Activated naive CD8-positive, alpha-beta T cell (primary cell): ENCODE data around the gene SSH3.

Experiments used
- H3K27ac Mint-ChIP-seq: one replicate; pipeline ENCODE4 v1.8.0; 2021; ENCODE audit warnings: mixed read lengths
- H3K27me3 Mint-ChIP-seq: one replicate; pipeline ENCODE4 v1.8.0; 2021; ENCODE audit warnings: mixed read lengths
- H3K36me3 Mint-ChIP-seq: one replicate; pipeline ENCODE4 v1.8.0; 2021; ENCODE audit warnings: mixed read lengths
- H3K4me1 Mint-ChIP-seq: one replicate; pipeline ENCODE4 v1.8.0; 2021; ENCODE audit warnings: low read depth, mixed read lengths
- H3K4me3 Mint-ChIP-seq: one replicate; pipeline ENCODE4 v1.8.0; 2021; ENCODE audit warnings: mild to moderate bottlenecking, mixed read lengths
- H3K9me3 Mint-ChIP-seq: one replicate; pipeline ENCODE4 v1.8.0; 2021; ENCODE audit warnings: low read depth, mixed read lengths

The SSH3 gene

GRCh38 chr11:67347964-67348749 is 44.8 kb downstream of the SSH3 start:
- H3K4me1 Mint-ChIP-seq = peaks cover 72% of the 10 kb centered on the region
- no peaks in the 10 kb centered on the region for H3K9me3 Mint-ChIP-seq

GRCh38 chr11:67349036-67349435 is 45.7 kb downstream of the SSH3 start:
- peaks cover 71% of the 10 kb centered on the region for H3K4me1 Mint-ChIP-seq
- H3K4me3 Mint-ChIP-seq = no peak overlapping the region
- no peaks in the 10 kb centered on the region for H3K27me3 Mint-ChIP-seq
- peak overlapping the region; percentile 61 for H3K27ac Mint-ChIP-seq
- no peaks in the 10 kb centered on the region for H3K36me3 Mint-ChIP-seq
- H3K9me3 Mint-ChIP-seq = no peaks in the 10 kb centered on the region

More at GRCh38 chr11:67347964-67348749, 44.8 kb downstream of the SSH3 start:
- H3K4me3 Mint-ChIP-seq = no peak overlapping the region
- no peak overlapping the region for H3K27ac Mint-ChIP-seq
- no peaks in the 10 kb centered on the region for H3K27me3 Mint-ChIP-seq
- H3K36me3 Mint-ChIP-seq = no peaks in the 10 kb centered on the region

- Mint-ChIP-seq H3K36me3 (no peaks in the 10 kb centered on the region), H3K4me3 (no peak overlapping the region), H3K27ac (peak overlapping the region; percentile 75), H3K9me3 (no peaks in the 10 kb centered on the region), H3K4me1 (peaks cover 71% of the 10 kb centered on the region), H3K27me3 (no peaks in the 10 kb centered on the region)
Measured at GRCh38 chr11:67349457-67349856, 46.1 kb downstream of the SSH3 start.

- Mint-ChIP-seq H3K36me3 (no peaks in the 10 kb centered on the region), H3K4me3 (no peak overlapping the region), H3K9me3 (no peaks in the 10 kb centered on the region), H3K27ac (peak overlapping the region; percentile 75), H3K27me3 (no peaks in the 10 kb centered on the region), H3K4me1 (peaks cover 70% of the 10 kb centered on the region)
Measured at GRCh38 chr11:67349928-67350465, 46.7 kb downstream of the SSH3 start.

- no peaks in the 10 kb centered on the region for H3K36me3 Mint-ChIP-seq
- H3K4me3 Mint-ChIP-seq = peak overlapping the region; percentile 99
- no peaks in the 10 kb centered on the region for H3K9me3 Mint-ChIP-seq
- H3K27ac Mint-ChIP-seq = peak overlapping the region; percentile 83
- H3K27me3 Mint-ChIP-seq = no peaks in the 10 kb centered on the region
- peaks cover 56% of the 10 kb centered on the region for H3K4me1 Mint-ChIP-seq
Measured at GRCh38 chr11:67351275-67352005, 48.1 kb downstream of the SSH3 start.

GRCh38 chr11:67352546-67353316 is 49.4 kb downstream of the SSH3 start:
- Mint-ChIP-seq H3K36me3 (no peaks in the 10 kb centered on the region), H3K27ac (peak overlapping the region; percentile 99), H3K4me3 (peak overlapping the region; percentile 99), H3K9me3 (no peaks in the 10 kb centered on the region), H3K27me3 (no peaks in the 10 kb centered on the region), H3K4me1 (peaks cover 56% of the 10 kb centered on the region)

- peaks cover 54% of the 10 kb centered on the region for H3K4me1 Mint-ChIP-seq
- no peaks in the 10 kb centered on the region for H3K36me3 Mint-ChIP-seq
- H3K9me3 Mint-ChIP-seq = no peaks in the 10 kb centered on the region
- H3K27ac Mint-ChIP-seq = peak within 1 kb of the TSS; percentile 99
- H3K27me3 Mint-ChIP-seq = no peaks in the 10 kb centered on the region
- peak within 1 kb of the TSS; percentile 99 for H3K4me3 Mint-ChIP-seq
Measured at GRCh38 chr11:67353317-67354074, 50.2 kb downstream of the SSH3 start, which contains the start of gene POLD4. TSS of gene POLD4 (minus strand) at chr11:67353546. CDS start at chr11:67353399, 147 bp downstream.

- Mint-ChIP-seq H3K4me1 (peaks cover 46% of the 10 kb centered on the region), H3K4me3 (peak overlapping the region; percentile 82), H3K36me3 (no peaks in the 10 kb centered on the region), H3K27ac (peak overlapping the region; percentile 83), H3K9me3 (no peaks in the 10 kb centered on the region), H3K27me3 (no peaks in the 10 kb centered on the region)
Measured at GRCh38 chr11:67354075-67355022, 51.0 kb downstream of the SSH3 start.

- Mint-ChIP-seq H3K27ac (no peak overlapping the region), H3K36me3 (no peaks in the 10 kb centered on the region), H3K4me3 (no peak overlapping the region), H3K9me3 (no peaks in the 10 kb centered on the region), H3K27me3 (no peaks in the 10 kb centered on the region), H3K4me1 (peaks cover 37% of the 10 kb centered on the region)
Measured at GRCh38 chr11:67355023-67355793, 51.9 kb downstream of the SSH3 start.

- Mint-ChIP-seq H3K27me3 (no peaks in the 10 kb centered on the region), H3K4me1 (peaks cover 36% of the 10 kb centered on the region), H3K9me3 (no peaks in the 10 kb centered on the region), H3K27ac (no peak overlapping the region), H3K36me3 (no peaks in the 10 kb centered on the region), H3K4me3 (no peak overlapping the region)
Measured at GRCh38 chr11:67355794-67356386, 52.6 kb downstream of the SSH3 start.

- H3K27me3 Mint-ChIP-seq = no peaks in the 10 kb centered on the region
- H3K4me1 Mint-ChIP-seq = peaks cover 30% of the 10 kb centered on the region
- H3K9me3 Mint-ChIP-seq = no peaks in the 10 kb centered on the region
- H3K27ac Mint-ChIP-seq = peak overlapping the region; percentile 76
- no peaks in the 10 kb centered on the region for H3K36me3 Mint-ChIP-seq
- H3K4me3 Mint-ChIP-seq = no peak overlapping the region
Measured at GRCh38 chr11:67356387-67356863, 53.1 kb downstream of the SSH3 start.

- Mint-ChIP-seq H3K4me3 (no peak overlapping the region), H3K36me3 (no peaks in the 10 kb centered on the region), H3K27ac (peak overlapping the region; percentile 76), H3K27me3 (no peaks in the 10 kb centered on the region), H3K9me3 (no peaks in the 10 kb centered on the region), H3K4me1 (peaks cover 25% of the 10 kb centered on the region)
Measured at GRCh38 chr11:67356864-67357561, 53.7 kb downstream of the SSH3 start.
